ENCODE data around the gene ARID5B. TPM values are rescaled to one million over a fixed set of nuclear protein-coding genes. Genes with fewer than 3 reads are reported as not detected.

ARID5B gene
- total RNA-seq, 1 donor from 2014 or later = 65.1 TPM

- intact Hi-C loops (cut with micrococcal nuclease) = loop anchor here (1.0 to 10.0 kb wide), 4 partner anchors 8 to 815 kb away; no protein-coding TSS in a partner anchor
- H3K27ac Mint-ChIP-seq = peak overlapping the region; percentile 49
- no peaks in the 10 kb centered on the region for H3K9me3 Mint-ChIP-seq
- no peak overlapping the region for H3K4me3 Mint-ChIP-seq
- no peaks in the 10 kb centered on the region for H3K27me3 Mint-ChIP-seq (ENCODE audit: insufficient read depth)
- peaks cover 34% of the 10 kb centered on the region for H3K36me3 Mint-ChIP-seq (ENCODE audit: low read depth)
- DNase-seq (ENCODE audit: low spot score) = no peak
- H3K4me1 Mint-ChIP-seq (ENCODE audit: low read depth) = peaks cover 98% of the 10 kb centered on the region
These were observed 138.5 kb downstream of the ARID5B start for GRCh38 chr10:62039954-62040353.

GRCh38 chr10:62040881-62041280 is 139.4 kb downstream of the ARID5B start:
- DNase-seq (ENCODE audit: low spot score) = no peak
- H3K9me3 Mint-ChIP-seq = no peaks in the 10 kb centered on the region
- peak overlapping the region; percentile 70 for H3K27ac Mint-ChIP-seq
- peaks cover 35% of the 10 kb centered on the region for H3K36me3 Mint-ChIP-seq (ENCODE audit: low read depth)
- no peak overlapping the region for H3K4me3 Mint-ChIP-seq
- no peaks in the 10 kb centered on the region for H3K27me3 Mint-ChIP-seq (ENCODE audit: insufficient read depth)
- intact Hi-C loops (cut with micrococcal nuclease) = loop anchor here (10.0 kb wide), 2 partner anchors 286 to 814 kb away; no protein-coding TSS in a partner anchor
- H3K4me1 Mint-ChIP-seq (ENCODE audit: low read depth) = peaks cover 98% of the 10 kb centered on the region

GRCh38 chr10:62043421-62044021 is 142.0 kb downstream of the ARID5B start:
- Mint-ChIP-seq H3K27ac (peak overlapping the region; percentile 85), H3K27me3 (ENCODE audit: insufficient read depth) (no peaks in the 10 kb centered on the region), H3K4me1 (ENCODE audit: low read depth) (peaks cover 98% of the 10 kb centered on the region), H3K9me3 (no peaks in the 10 kb centered on the region), H3K4me3 (peak overlapping the region; percentile 43), H3K36me3 (ENCODE audit: low read depth) (peaks cover 33% of the 10 kb centered on the region)
- intact Hi-C loops (cut with micrococcal nuclease) = loop anchor here (10.0 kb wide), 2 partner anchors 289 to 811 kb away; no protein-coding TSS in a partner anchor
- no peak for DNase-seq (ENCODE audit: low spot score)

GRCh38 chr10:62044566-62044965 is 143.1 kb downstream of the ARID5B start:
- H3K4me1 Mint-ChIP-seq (ENCODE audit: low read depth) = peaks cover 97% of the 10 kb centered on the region

GRCh38 chr10:62045765-62046521 is 144.4 kb downstream of the ARID5B start:
- Mint-ChIP-seq H3K9me3 (no peaks in the 10 kb centered on the region), H3K27me3 (ENCODE audit: insufficient read depth) (no peaks in the 10 kb centered on the region), H3K27ac (peak overlapping the region; percentile 99), H3K36me3 (ENCODE audit: low read depth) (peaks cover 33% of the 10 kb centered on the region), H3K4me1 (ENCODE audit: low read depth) (peaks cover 88% of the 10 kb centered on the region), H3K4me3 (peak overlapping the region; percentile 96)
- intact Hi-C loops (cut with micrococcal nuclease) = loop anchor here (1.0 to 10.0 kb wide), 5 partner anchors 26 to 809 kb away; no protein-coding TSS in a partner anchor
- DNase-seq (ENCODE audit: low spot score) = no peak

More at GRCh38 chr10:62044566-62044965, 143.1 kb downstream of the ARID5B start:
- Mint-ChIP-seq H3K27me3 (ENCODE audit: insufficient read depth) (no peaks in the 10 kb centered on the region), H3K4me3 (no peak overlapping the region), H3K36me3 (ENCODE audit: low read depth) (peaks cover 31% of the 10 kb centered on the region), H3K9me3 (no peaks in the 10 kb centered on the region), H3K27ac (peak overlapping the region; percentile 85)
- no peak for DNase-seq (ENCODE audit: low spot score)
- intact Hi-C loops (cut with micrococcal nuclease) = loop anchor here (10.0 kb wide), 2 partner anchors 290 to 810 kb away; no protein-coding TSS in a partner anchor

GRCh38 chr10:62046522-62047227 is 145.2 kb downstream of the ARID5B start:
- no peaks in the 10 kb centered on the region for H3K9me3 Mint-ChIP-seq
- peak overlapping the region; percentile 99 for H3K27ac Mint-ChIP-seq
- H3K4me1 Mint-ChIP-seq (ENCODE audit: low read depth) = peaks cover 86% of the 10 kb centered on the region
- H3K27me3 Mint-ChIP-seq (ENCODE audit: insufficient read depth) = no peaks in the 10 kb centered on the region
- H3K4me3 Mint-ChIP-seq = peak overlapping the region; percentile 96
- DNase-seq (ENCODE audit: low spot score) = no peak
- H3K36me3 Mint-ChIP-seq (ENCODE audit: low read depth) = peaks cover 38% of the 10 kb centered on the region
- intact Hi-C loops (cut with micrococcal nuclease) = loop anchor here (1.0 to 10.0 kb wide), 5 partner anchors 26 to 808 kb away; no protein-coding TSS in a partner anchor

- Mint-ChIP-seq H3K36me3 (ENCODE audit: low read depth) (peaks cover 42% of the 10 kb centered on the region), H3K27ac (peak overlapping the region; percentile 99), H3K4me1 (ENCODE audit: low read depth) (peaks cover 86% of the 10 kb centered on the region), H3K4me3 (peak overlapping the region; percentile 96), H3K9me3 (no peaks in the 10 kb centered on the region), H3K27me3 (ENCODE audit: insufficient read depth) (no peaks in the 10 kb centered on the region)
- DNase-seq (ENCODE audit: low spot score) = no peak
- intact Hi-C loops (cut with micrococcal nuclease) = loop anchor here (5.0 to 10.0 kb wide), 4 partner anchors 293 to 807 kb away; no protein-coding TSS in a partner anchor
These were observed 145.9 kb downstream of the ARID5B start for GRCh38 chr10:62047228-62047892.

- peaks cover 45% of the 10 kb centered on the region for H3K36me3 Mint-ChIP-seq (ENCODE audit: low read depth)
- intact Hi-C loops (cut with micrococcal nuclease) = loop anchor here (1.0 to 10.0 kb wide), 12 partner anchors 9 to 1659 kb away; partner anchors contain the start of gene EGR2
- no peak for DNase-seq (ENCODE audit: low spot score)
- peak overlapping the region; percentile 96 for H3K4me3 Mint-ChIP-seq
- peak overlapping the region; percentile 99 for H3K27ac Mint-ChIP-seq
- H3K9me3 Mint-ChIP-seq = no peaks in the 10 kb centered on the region
- no peaks in the 10 kb centered on the region for H3K27me3 Mint-ChIP-seq (ENCODE audit: insufficient read depth)
- peaks cover 86% of the 10 kb centered on the region for H3K4me1 Mint-ChIP-seq (ENCODE audit: low read depth)
These were observed 146.5 kb downstream of the ARID5B start for GRCh38 chr10:62047960-62048383.

GRCh38 chr10:62048470-62048869 is 147.0 kb downstream of the ARID5B start:
- H3K27me3 Mint-ChIP-seq (ENCODE audit: insufficient read depth) = no peaks in the 10 kb centered on the region
- peak overlapping the region; percentile 96 for H3K4me3 Mint-ChIP-seq
- no peak for DNase-seq (ENCODE audit: low spot score)
- H3K9me3 Mint-ChIP-seq = no peaks in the 10 kb centered on the region
- peaks cover 86% of the 10 kb centered on the region for H3K4me1 Mint-ChIP-seq (ENCODE audit: low read depth)
- intact Hi-C loops (cut with micrococcal nuclease) = loop anchor here (1.0 to 10.0 kb wide), 12 partner anchors 9 to 1658 kb away; partner anchors contain the start of gene EGR2
- H3K36me3 Mint-ChIP-seq (ENCODE audit: low read depth) = peaks cover 45% of the 10 kb centered on the region
- peak overlapping the region; percentile 99 for H3K27ac Mint-ChIP-seq

GRCh38 chr10:62048919-62049623 is 147.6 kb downstream of the ARID5B start:
- intact Hi-C loops (cut with micrococcal nuclease) = loop anchor here (1.0 to 10.0 kb wide), 12 partner anchors 10 to 1658 kb away; partner anchors contain the start of gene EGR2

GRCh38 chr10:62049624-62050345 is 148.3 kb downstream of the ARID5B start:
- peaks cover 86% of the 10 kb centered on the region for H3K4me1 Mint-ChIP-seq (ENCODE audit: low read depth)
- H3K27me3 Mint-ChIP-seq (ENCODE audit: insufficient read depth) = no peaks in the 10 kb centered on the region
- no peak for DNase-seq (ENCODE audit: low spot score)
- H3K9me3 Mint-ChIP-seq = no peaks in the 10 kb centered on the region
- H3K4me3 Mint-ChIP-seq = peak overlapping the region; percentile 96
- intact Hi-C loops (cut with micrococcal nuclease) = loop anchor here (2.0 to 10.0 kb wide), 9 partner anchors 57 to 1657 kb away; no protein-coding TSS in a partner anchor
- peaks cover 55% of the 10 kb centered on the region for H3K36me3 Mint-ChIP-seq (ENCODE audit: low read depth)
- peak overlapping the region; percentile 99 for H3K27ac Mint-ChIP-seq

More at GRCh38 chr10:62048919-62049623, 147.6 kb downstream of the ARID5B start:
- H3K36me3 Mint-ChIP-seq (ENCODE audit: low read depth) = peaks cover 50% of the 10 kb centered on the region
- no peaks in the 10 kb centered on the region for H3K27me3 Mint-ChIP-seq (ENCODE audit: insufficient read depth)
- no peaks in the 10 kb centered on the region for H3K9me3 Mint-ChIP-seq
- peak; percentile 59 for DNase-seq (ENCODE audit: low spot score)
- H3K4me3 Mint-ChIP-seq = peak overlapping the region; percentile 96
- H3K27ac Mint-ChIP-seq = peak overlapping the region; percentile 99
- peaks cover 86% of the 10 kb centered on the region for H3K4me1 Mint-ChIP-seq (ENCODE audit: low read depth)

All from activated T-helper 1 cell treated with anti-CD3 and anti-CD28 coated beads, Interleukin-12 subunit alpha, Interleukin-12 subunit beta, Interleukin-2, Interleukin-4 antibody, amounts not matched to agents 30 ng/mL and 10 ng/mL and 1 ng/mL, durations not matched to agents 14 hours and 24 hours and 36 hours (primary cell).